NCI-H748 (cell line): ENCODE measurements around the gene ATG2B.

Experiments
- DNase-seq: peaks from one replicate; lab custom pipeline; 2025; ENCODE audit not compliant: unreplicated experiment; lab: John Stamatoyannopoulos, UW

The ATG2B gene

GRCh38 chr14:96231526-96232130, 131.5 kb downstream of the ATG2B start:
- DNase-seq = no peak

GRCh38 chr14:96231056-96231455, 132.1 kb downstream of the ATG2B start:
- DNase-seq = no peak

GRCh38 chr14:96229315-96229714, 133.8 kb downstream of the ATG2B start:
- DNase-seq = no peak
